K562 (cell line): ENCODE results near the gene TGFB1I1. TPM values are rescaled to one million over a fixed set of nuclear protein-coding genes. Genes with fewer than 3 reads are reported as not detected.

Source experiments
- ATAC-seq: fragments of 200-7000 bp; cut with Tn5 transposase; 3 replicates; pipeline ENCODE4 v1.9.1; 2020; ENCODE audit warnings: moderate library complexity
- BruUV-seq: library from RNA; stranded (reverse); fragments of 400-500 nt; replicated peaks from 2 replicates; lab custom pipeline; 2021; lab: Mats Ljungman, UMichigan
- CTCF ChIA-PET: fragments of 300-600 bp; formaldehyde crosslinking; extraction: SDS; loops from one replicate; lab custom pipeline; 2021; ENCODE audit warnings: low intra/inter-chr PET ratio; lab: Yijun Ruan, JAX
- POLR2A ChIA-PET: fragments of 300-600, 350-650 bp; sonication (Branson Sonifier 250); formaldehyde crosslinking; extraction: SDS; loops from one replicate; lab custom pipeline; 2021; ENCODE audit warnings: antibody characterized with exemption, inconsistent platforms; lab: Yijun Ruan, JAX
- DNase-seq, 4 experiments: peaks; one replicate each; pipeline versions ENCODE4 v3.0.0 to v3.0.0-alpha.2; 2011 to 2018; ENCODE audit warnings: low spot score in 3 of 4, mixed read lengths in 3 of 4; ENCODE audit errors: extremely low read depth in 1 of 4
- FAIRE-seq: peaks from 2 replicates; lab custom pipeline; 2011; peaks lifted over from hg19 to GRCh38; lab: Jason Lieb, UNC
- H2AFZ ChIP-seq: 2 replicates; pipeline ENCODE4 v1.6.0; 2011; ENCODE audit warnings: low read depth, low read length, control low read depth, inconsistent platforms
- H3K27ac ChIP-seq: fragments of 200-600 bp; 3 replicates; pipeline ENCODE4 v1.8.0; 2011; ENCODE audit warnings: low read depth, mild to moderate bottlenecking, control low read depth, inconsistent platforms, low read length, moderate library complexity, mixed read lengths; ENCODE audit errors: extremely low read depth
- H3K27me3 ChIP-seq, 2 experiments: fragments of 300-600 bp in 1 of 2; 2 replicates in 1 of 2; 3 replicates in 1 of 2; pipeline versions ENCODE4 v1.6.0 to v1.8.0; 2011; ENCODE audit warnings: inconsistent platforms in 2 of 2, low read length in 2 of 2, mild to moderate bottlenecking in 1 of 2, mixed read lengths in 1 of 2, moderate library complexity in 1 of 2; ENCODE audit not compliant: control insufficient read depth in 2 of 2, insufficient read depth in 2 of 2
- H3K36me3 ChIP-seq: fragments of 300-600 bp; 3 replicates; pipeline ENCODE4 v1.8.0; 2011; ENCODE audit warnings: mild to moderate bottlenecking, low read length, inconsistent platforms; ENCODE audit not compliant: control insufficient read depth, insufficient read depth
- H3K4me1 ChIP-seq, 2 experiments: fragments of 200-600 bp in 1 of 2; replicated peaks in 1 of 2; 2 replicates in 1 of 2; 3 replicates in 1 of 2; pipeline versions ENCODE4 v1.5.1 to v1.8.0; 2011; ENCODE audit warnings: inconsistent platforms in 2 of 2, low read length in 2 of 2, mild to moderate bottlenecking in 1 of 2, mixed read lengths in 1 of 2, moderate library complexity in 1 of 2; ENCODE audit not compliant: control insufficient read depth in 2 of 2, insufficient read depth in 2 of 2
- H3K4me2 ChIP-seq: 2 replicates; pipeline ENCODE4 v1.6.1; 2011; ENCODE audit warnings: low read length, control low read depth, inconsistent platforms, mixed read lengths; ENCODE audit not compliant: insufficient read depth
- H3K4me3 ChIP-seq: fragments of 200-600 bp; sonication (generic), shearing (Covaris generic); 2 replicates; pipeline ENCODE4 v1.5.1; 2016; ENCODE audit warnings: control low read depth, inconsistent platforms
- H3K79me2 ChIP-seq: fragments of 200-600 bp; 3 replicates; pipeline ENCODE4 v1.8.0; 2011; ENCODE audit warnings: low read length, inconsistent platforms; ENCODE audit not compliant: control insufficient read depth, insufficient read depth
- H3K9ac ChIP-seq, 2 experiments: 2 replicates each; pipeline versions ENCODE4 v1.6.0 to v1.6.1; 2011; ENCODE audit warnings: low read depth in 2 of 2, low read length in 2 of 2, control low read depth in 1 of 2, inconsistent platforms in 1 of 2, mild to moderate bottlenecking in 1 of 2, mixed read lengths in 1 of 2; ENCODE audit not compliant: insufficient read depth in 1 of 2
- H3K9me1 ChIP-seq: one replicate; pipeline ENCODE4 v1.6.0; 2011; ENCODE audit warnings: inconsistent platforms, mild to moderate bottlenecking, low read length, moderate library complexity; ENCODE audit not compliant: control insufficient read depth, insufficient read depth
- H3K9me3 ChIP-seq: replicated peaks from 2 replicates; pipeline ENCODE4 v1.5.1; 2011; ENCODE audit warnings: low read depth, low read length, inconsistent platforms; ENCODE audit not compliant: control insufficient read depth, insufficient read depth
- H4K20me1 ChIP-seq: replicated peaks from 2 replicates; pipeline ENCODE4 v1.6.1; 2011; ENCODE audit warnings: low read length, inconsistent platforms, mixed read lengths; ENCODE audit not compliant: control insufficient read depth, insufficient read depth
- BHLHE40 ChIP-seq: IDR thresholded peaks from 2 replicates; pipeline ENCODE4 v1.6.1; 2011; ENCODE audit warnings: low read length, improper control_type of control experiment
- FOXP1 ChIP-seq: sonication (generic); formaldehyde crosslinking; IDR thresholded peaks from 2 replicates; pipeline ENCODE4 v1.8.0; 2022; ENCODE audit warnings: mild to moderate bottlenecking, missing genetic modification reagents
- PHF20 ChIP-seq: fragments of 450-650 bp; IDR thresholded peaks from 2 replicates; pipeline ENCODE4 v1.6.1; 2018; ENCODE audit not compliant: partially characterized antibody
- RBM22 ChIP-seq: fragments of 200-400 bp; formaldehyde crosslinking; IDR thresholded peaks from 2 replicates; pipeline ENCODE4 v1.6.1; 2018; ENCODE audit warnings: low read length, low read depth; ENCODE audit not compliant: poor library complexity, severe bottlenecking
- RNF2 ChIP-seq: sonication (generic); IDR thresholded peaks from 2 replicates; pipeline ENCODE4 v1.6.1; 2016
- SIN3B ChIP-seq: fragments of 450-650 bp; IDR thresholded peaks from 2 replicates; pipeline ENCODE4 v1.6.1; 2017; ENCODE audit warnings: low read depth, mild to moderate bottlenecking, moderate library complexity
- SMC3 ChIP-seq: conservative IDR thresholded peaks from 2 replicates; pipeline ENCODE4 v1.6.1; 2011; ENCODE audit warnings: low read depth, low read length, improper control_type of control experiment; ENCODE audit not compliant: insufficient read depth
- ZNF398 ChIP-seq: fragments of 250-450 bp; sonication (Bioruptor Pico); IDR thresholded peaks from 2 replicates; pipeline ENCODE4 v1.8.0; 2021; ENCODE audit warnings: moderate library complexity, mild to moderate bottlenecking, inconsistent platforms
- whole genome bisulfite sequencing: fragments of 100-300 bp; shearing (Covaris generic); methylation state at CpG from one replicate; pipeline ENCODE4 v1.1.6; 2016; ENCODE audit warnings: low coverage, mixed read lengths; ENCODE audit not compliant: insufficient coverage; ENCODE audit errors: missing lambda C conversion rate; 5-methylcytosine and 5-hydroxymethylcytosine counted together
- in situ Hi-C: fragments of 300-500 bp; cut with MboI; formaldehyde crosslinking; loops from 4 replicates; pipeline ENCODE4 v1.15.0; 2018; ENCODE audit warnings: inconsistent platforms, mixed read lengths
- intact Hi-C: fragments of 100-400 bp; cut with micrococcal nuclease; formaldehyde crosslinking; loops from 2 replicates; pipeline ENCODE4 v1.14.2; 2022
- polyA plus RNA-seq, 8 experiments: library from polyadenylated mRNA; depleted of rRNA in 4 of 8; stranded (reverse) in 5 of 8; unstranded in 3 of 8; fragments of >200 nt; fragmentation: Nextera tagmentation in 2 of 8; fragmentation: Illumina TruSeq in 1 of 8; extraction: Ambion mirVana in 2 of 8; extraction: Trizol in 1 of 8; gene quantifications; 2 replicates each; pipeline versions ENCODE4 v1.2.1 to v1.2.3, GENCODE V29; 2011 to 2014; ENCODE audit warnings: inconsistent platforms in 1 of 8, missing spikeins in 1 of 8
- total RNA-seq, 7 experiments: library from RNA; depleted of rRNA in 6 of 7; stranded (reverse); fragments of >200 nt in 6 of 7; fragmentation: Illumina TruSeq in 2 of 7; extraction: Trizol in 2 of 7; gene quantifications; 2 replicates each; pipeline versions ENCODE4 v1.2.1 to v1.2.3, GENCODE V29; 2011 to 2021; ENCODE audit warnings: low replicate concordance in 1 of 7
- TF ChIP-seq, protein P1 (sequence below), 2 experiments: fragments of 450-650 bp; formaldehyde crosslinking in 1 of 2; IDR thresholded peaks; 2 replicates each; pipeline versions ENCODE4 v1.4.0 to v1.6.1; 2014 to 2020; ENCODE audit warnings: mild to moderate bottlenecking in 2 of 2, borderline replicate concordance in 1 of 2, low read depth in 1 of 2

Gene TGFB1I1
- total and polyA plus RNA-seq, 9 of the 15 experiments (the other 6 are each of a cell fraction or from before 2014, with no cell fraction given) = 0.04 to 0.91 (median 0.19) TPM

DNA sequence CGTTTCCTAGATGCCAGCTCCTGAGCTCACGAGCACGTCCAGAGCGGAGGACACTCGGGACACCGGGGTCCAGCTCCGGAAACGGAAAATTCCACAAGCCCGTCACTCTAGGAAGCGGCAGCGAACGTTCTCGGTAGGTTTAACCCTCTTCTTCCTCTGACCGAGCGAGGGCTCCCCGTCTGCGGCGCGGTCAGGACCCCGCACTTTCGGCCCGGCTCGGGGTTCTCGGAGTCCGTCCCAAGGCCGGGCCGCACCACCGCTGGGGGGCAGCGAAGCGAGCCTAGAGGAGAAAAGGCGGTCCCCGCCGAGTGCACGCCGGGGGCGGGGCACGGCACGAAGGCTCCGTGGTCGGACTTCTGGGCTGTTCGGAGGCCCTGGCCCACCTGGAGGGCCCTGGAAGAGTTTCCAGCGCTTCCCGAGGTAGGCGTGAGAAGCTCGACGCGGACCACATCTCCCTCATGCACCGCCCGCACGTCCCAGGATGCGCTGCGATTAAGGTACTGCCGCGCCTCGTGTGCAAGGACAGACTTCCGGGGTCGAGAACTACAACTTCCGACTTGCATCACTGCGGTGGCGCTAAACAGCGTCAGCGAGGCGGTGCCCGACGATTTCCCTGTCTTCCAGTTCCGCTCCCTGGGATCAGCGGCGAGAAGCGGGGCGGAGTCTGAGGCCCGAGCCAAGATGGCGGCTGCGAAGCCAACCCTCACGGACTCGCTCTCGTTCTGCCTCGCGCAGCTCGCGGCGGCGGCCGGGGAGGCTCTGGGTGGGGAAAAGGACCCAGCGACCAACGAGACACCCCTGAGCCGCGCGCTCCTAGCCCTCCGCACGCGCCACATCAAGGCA, 12.9 kb upstream of the TGFB1I1 start, which contains the start of gene ARMC5:
TSS of gene ARMC5 (plus strand) at position 658 of the 843 bp plus-strand sequence. CDS start at position 682, 24 bp downstream.
- intact Hi-C loops (loop anchor here (5.0 to 10.0 kb wide), 3 partner anchors 48 to 504 kb away; partner anchors contain the start of genes RUSF1 and SETD1A), in situ Hi-C loops (loop anchor here (10.0 kb wide), 1 partner anchor 236 kb away; no protein-coding TSS in a partner anchor)
- Histone ChIP-seq H3K27ac (peak within 1 kb of the TSS; percentile 99), H2AFZ (peak within 1 kb of the TSS; percentile 99), H3K4me1 (peaks cover 30 to 52% of the 10 kb centered on the region in 2 experiments), H3K9ac (peak within 1 kb of the TSS; percentile 98 to 100), H3K9me1 (no peaks in the 10 kb centered on the region), H3K4me2 (peak within 1 kb of the TSS; percentile 97), H4K20me1 (peaks cover 4% of the 10 kb centered on the region), H3K9me3 (no peaks in the 10 kb centered on the region), H3K27me3 (no peaks in the 10 kb centered on the region), H3K36me3 (peaks cover 47% of the 10 kb centered on the region; the same call in 2 of the 3 replicates), H3K79me2 (peaks cover 57% of the 10 kb centered on the region), H3K4me3 (peak within 1 kb of the TSS; percentile 83)
- ATAC-seq = peak; percentile 81
- ChIA-PET CTCF (interaction anchor here (0.6 to 0.9 kb wide), 3 partner anchors 234 to 241 kb away, joined by 3 to 4 read pairs (median 4); no protein-coding TSS in a partner anchor), POLR2A (interaction anchor here (0.7 to 1.7 kb wide), 13 partner anchors 18 to 493 kb away, joined by 3 to 9 read pairs (median 3); partner anchors contain the start of genes FUS and RUSF1)
- WGBS = under 1% methylated on average over 68 of the region's 91 CpGs
- BruUV-seq = TSS peak; percentile 60
- peak; percentile 79 to 98 (median 88) for DNase-seq
- FAIRE-seq = no peak
- no peak; the same call in 1 of the 2 replicates for TF ChIP-seq FOXP1
- TF ChIP-seq RBM22 = peak; percentile 75
- TF ChIP-seq SIN3B = peak; percentile 82
- no peak for TF ChIP-seq ZNF398 (CRISPR knock-in tag)
- TF ChIP-seq, protein P1, sequence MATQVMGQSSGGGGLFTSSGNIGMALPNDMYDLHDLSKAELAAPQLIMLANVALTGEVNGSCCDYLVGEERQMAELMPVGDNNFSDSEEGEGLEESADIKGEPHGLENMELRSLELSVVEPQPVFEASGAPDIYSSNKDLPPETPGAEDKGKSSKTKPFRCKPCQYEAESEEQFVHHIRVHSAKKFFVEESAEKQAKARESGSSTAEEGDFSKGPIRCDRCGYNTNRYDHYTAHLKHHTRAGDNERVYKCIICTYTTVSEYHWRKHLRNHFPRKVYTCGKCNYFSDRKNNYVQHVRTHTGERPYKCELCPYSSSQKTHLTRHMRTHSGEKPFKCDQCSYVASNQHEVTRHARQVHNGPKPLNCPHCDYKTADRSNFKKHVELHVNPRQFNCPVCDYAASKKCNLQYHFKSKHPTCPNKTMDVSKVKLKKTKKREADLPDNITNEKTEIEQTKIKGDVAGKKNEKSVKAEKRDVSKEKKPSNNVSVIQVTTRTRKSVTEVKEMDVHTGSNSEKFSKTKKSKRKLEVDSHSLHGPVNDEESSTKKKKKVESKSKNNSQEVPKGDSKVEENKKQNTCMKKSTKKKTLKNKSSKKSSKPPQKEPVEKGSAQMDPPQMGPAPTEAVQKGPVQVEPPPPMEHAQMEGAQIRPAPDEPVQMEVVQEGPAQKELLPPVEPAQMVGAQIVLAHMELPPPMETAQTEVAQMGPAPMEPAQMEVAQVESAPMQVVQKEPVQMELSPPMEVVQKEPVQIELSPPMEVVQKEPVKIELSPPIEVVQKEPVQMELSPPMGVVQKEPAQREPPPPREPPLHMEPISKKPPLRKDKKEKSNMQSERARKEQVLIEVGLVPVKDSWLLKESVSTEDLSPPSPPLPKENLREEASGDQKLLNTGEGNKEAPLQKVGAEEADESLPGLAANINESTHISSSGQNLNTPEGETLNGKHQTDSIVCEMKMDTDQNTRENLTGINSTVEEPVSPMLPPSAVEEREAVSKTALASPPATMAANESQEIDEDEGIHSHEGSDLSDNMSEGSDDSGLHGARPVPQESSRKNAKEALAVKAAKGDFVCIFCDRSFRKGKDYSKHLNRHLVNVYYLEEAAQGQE (IDR thresholded peaks at IDR 0.05; ENCODE audit: borderline replicate concordance) = peak; percentile 51
- TF ChIP-seq, protein P1 (CRISPR knock-in tag; IDR thresholded peaks at IDR 0.05; ENCODE audit: low read depth) = peak; percentile 74; the same call in 1 of the 2 replicates
- TF ChIP-seq SMC3 = no peak
- 0 out of 2 replicates have a peak, but pooled peaks have one; percentile 3 for TF ChIP-seq RNF2
- TF ChIP-seq BHLHE40 = peak; percentile 26; the same call in 1 of the 2 replicates
- TF ChIP-seq PHF20 = peak; percentile 91
